Activated CD8-positive, alpha-beta memory T cell treated with anti-CD3 and anti-CD28 coated beads, Interleukin-2, amount 50 U/mL, for 24 hours (primary cell): ENCODE results near the gene SCN4A.

Source experiments
- DNase-seq: peaks from one replicate; pipeline ENCODE4 v3.0.0-alpha.2; 2020; ENCODE audit errors: extremely low read depth

SCN4A gene

DNA sequence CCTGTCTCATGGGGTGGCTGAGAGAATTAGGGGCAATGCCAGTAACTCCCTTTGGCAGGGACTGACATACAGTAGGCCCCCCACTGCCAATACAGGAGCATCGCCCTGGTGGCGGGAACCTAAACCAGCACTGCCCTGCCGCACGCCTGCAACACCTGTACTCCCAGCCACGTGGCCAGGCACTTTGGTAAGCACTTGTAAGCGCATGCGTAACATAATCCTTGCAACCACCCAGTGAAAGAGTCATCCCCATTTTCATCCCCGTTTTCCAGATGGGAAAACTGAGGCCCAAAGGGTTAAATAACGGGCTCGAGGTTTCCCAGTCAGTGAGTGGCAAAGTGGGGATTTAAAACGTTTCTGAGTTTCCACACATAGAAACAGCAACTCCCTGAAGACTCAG is 17.5 kb downstream of the SCN4A start:
- no peak for DNase-seq

GRCh38 chr17:63954402-63955063 is 18.2 kb downstream of the SCN4A start:
- DNase-seq = no peak

GRCh38 chr17:63950940-63951907 is 21.5 kb downstream of the SCN4A start:
- DNase-seq = no peak

DNA sequence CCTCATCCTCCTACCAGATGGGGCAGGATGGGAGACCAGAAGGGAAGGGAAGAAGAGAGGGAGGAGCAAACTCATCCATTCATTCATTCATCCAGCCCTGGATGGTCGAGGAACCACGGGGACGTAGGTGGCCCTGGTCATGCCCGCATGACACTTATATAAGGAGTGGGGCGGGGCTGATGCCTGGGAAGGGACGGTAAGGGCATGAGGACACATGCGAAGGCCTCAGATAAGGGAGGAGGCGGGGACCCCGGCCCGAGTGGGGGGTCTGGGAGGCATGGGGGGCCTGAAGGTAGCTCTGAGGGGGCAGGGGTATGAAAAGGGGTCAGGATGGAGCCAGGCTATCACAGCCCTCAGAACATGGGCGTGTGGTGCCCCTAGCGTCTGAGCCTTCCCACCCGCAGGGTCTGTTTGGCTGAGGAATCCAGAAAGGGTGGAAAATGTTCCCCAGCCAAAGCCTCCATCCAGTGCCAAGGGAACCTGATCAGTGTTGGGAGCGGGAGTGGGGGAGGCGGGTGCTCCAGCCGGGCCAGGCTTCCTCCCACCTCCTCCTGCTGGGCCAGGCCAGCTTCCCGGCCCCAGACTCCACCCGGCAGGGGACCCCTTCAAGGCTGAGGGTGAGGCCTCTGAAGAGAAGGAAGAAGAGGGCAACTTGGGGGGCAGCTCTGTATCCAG is 23.0 kb downstream of the SCN4A start:
- DNase-seq = no peak

DNA sequence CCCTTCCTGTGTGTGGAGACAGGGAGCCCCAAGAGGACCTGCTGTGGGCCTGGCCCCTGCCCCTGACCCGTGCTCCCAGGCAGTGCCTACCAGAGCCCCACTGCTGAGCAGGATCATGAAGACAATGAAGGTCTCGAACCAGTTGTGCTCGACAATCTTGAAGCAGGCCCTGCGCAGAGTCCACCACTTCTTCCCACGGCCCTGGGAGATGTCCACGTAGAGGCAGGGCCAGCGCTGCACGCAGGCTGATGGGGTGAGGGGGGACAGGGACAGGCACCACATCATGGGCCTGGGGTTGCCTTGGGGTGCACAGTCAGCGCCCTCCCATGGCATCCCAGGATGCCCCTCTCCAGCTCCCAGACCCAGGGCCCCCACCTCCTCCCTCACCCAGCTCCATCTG is 24.2 kb downstream of the SCN4A start:
- DNase-seq = no peak

DNA sequence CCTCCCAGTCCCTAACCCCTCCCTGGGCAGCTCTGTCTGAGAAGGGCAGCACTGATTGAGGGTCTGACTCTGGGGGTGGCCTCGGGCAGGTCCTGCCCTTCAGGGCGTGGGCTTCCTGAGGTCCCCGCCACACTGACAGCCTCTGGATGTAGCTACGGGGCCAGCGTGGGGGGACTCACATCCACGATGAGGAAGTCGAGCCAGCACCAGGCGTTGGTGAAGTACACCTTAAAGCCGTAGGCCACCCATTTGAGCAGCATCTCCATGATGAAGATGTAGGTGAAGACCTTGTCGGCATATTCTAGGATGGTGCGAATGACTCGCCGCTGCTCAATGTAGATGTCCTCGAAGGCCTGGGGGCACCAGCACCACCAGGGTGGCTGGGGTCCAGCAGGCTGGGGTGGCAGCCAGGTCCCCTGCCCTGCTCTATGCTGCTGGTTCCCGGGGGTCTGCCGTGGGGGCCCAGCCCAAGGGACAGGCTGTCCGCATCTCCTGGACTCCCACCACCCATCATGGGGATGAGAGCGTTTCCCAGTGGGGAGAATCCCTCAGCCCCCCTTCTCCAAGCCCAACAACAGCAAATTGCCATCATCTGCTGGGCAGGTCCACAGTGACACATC is 24.9 kb downstream of the SCN4A start:
- no peak for DNase-seq

- DNase-seq = no peak
These were observed 26.0 kb downstream of the SCN4A start for GRCh38 chr17:63946440-63947363.

- no peak for DNase-seq
These were observed 26.8 kb downstream of the SCN4A start for GRCh38 chr17:63945784-63946439.

DNA sequence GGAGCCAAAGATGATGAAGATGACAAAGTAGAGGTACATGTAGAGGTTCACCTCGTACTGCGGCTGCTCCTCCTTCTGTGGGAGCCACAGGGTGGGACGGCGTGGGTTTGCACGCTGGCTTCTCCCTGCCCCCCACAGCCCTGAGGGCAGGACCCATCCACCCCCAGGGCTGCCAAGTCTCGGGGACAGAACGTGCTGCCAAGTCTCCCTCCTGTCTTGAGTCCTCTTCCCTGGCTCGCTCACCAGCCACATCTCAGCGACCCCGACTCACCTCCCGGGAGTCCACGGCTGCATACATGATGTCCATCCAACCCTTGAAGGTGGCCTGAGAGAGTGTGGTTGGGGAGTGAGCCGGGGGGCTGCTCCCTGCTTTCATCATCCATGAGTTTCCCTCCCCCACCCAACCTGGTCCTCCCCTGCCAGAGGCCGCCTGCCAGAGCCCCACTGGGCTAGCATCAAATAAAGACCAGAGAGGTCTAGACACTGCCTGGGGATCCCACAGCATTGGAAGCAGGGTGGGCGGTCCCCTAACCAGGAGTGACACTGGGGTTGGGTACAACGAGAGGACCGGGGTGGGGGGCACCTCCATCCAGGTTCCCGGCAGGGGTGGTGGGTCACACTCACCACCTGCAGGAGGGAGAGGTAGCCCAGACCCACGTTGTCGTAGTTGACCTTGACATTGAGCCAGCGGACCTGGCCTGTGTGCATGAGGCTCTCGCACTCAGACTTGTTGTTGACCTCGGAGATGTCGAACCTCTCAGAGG is 27.8 kb downstream of the SCN4A start:
- DNase-seq = no peak

- DNase-seq = no peak
These were observed 29.0 kb downstream of the SCN4A start for GRCh38 chr17:63943745-63944144.

GRCh38 chr17:63942309-63942985 is 30.3 kb downstream of the SCN4A start:
- DNase-seq = no peak

DNA sequence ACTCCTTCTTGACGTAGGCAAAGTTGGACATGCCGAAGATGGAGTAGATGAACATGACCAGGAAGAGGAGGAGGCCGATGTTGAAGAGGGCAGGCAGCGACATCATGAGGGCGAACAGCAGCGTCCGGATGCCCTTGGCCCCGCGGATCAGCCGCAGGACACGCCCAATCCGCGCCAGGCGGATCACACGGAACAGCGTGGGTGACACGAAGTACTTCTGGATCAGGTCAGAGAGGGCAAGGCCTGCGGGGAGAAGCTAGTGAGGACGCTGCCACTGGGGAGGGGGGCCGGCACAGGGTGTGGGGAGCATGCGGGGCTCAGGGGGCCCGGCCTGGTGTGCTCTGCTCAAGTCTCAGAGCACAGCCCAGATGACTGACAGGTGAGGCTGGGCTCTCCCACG is 31.0 kb downstream of the SCN4A start:
- no peak for DNase-seq

DNA sequence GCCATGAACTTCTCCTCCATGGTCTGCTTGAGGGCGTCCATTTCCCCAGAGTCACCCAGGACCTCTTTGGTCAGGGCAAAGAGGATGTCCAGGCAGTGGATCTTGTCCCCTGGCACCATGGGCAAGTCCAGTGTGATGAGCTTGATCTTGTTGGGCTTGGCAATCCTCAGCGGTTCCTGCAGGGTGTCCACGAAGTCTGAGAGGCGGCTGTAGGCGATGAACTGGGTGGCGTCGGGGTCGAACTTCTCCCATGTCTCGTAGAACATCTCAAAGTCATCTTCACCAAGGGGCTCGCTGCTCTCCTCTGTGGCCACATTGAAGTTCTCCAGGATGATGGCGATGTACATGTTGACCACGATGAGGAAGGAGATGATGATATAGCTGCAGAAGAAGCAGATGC is 31.6 kb downstream of the SCN4A start:
- no peak for DNase-seq

DNA sequence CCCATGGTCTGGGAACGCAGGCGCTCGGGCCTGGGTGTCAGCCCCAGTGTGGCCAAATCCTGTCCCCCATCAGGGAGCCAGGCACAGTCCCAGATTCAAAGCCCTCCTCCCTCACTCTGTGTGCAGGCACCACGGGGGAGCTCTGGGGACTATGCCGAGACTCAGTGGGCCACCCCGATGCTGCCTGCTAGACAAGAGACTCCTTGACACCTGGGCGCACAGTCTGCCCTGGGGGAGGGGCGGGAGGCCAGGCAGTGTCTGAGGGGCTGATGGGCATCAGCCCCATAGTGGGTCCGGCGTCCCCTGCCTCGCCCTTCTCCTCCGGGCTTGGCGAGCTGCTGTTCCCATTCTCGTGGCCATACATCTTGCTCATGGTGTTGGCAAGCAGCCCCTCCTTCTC is 32.1 kb downstream of the SCN4A start:
- DNase-seq = no peak

DNA sequence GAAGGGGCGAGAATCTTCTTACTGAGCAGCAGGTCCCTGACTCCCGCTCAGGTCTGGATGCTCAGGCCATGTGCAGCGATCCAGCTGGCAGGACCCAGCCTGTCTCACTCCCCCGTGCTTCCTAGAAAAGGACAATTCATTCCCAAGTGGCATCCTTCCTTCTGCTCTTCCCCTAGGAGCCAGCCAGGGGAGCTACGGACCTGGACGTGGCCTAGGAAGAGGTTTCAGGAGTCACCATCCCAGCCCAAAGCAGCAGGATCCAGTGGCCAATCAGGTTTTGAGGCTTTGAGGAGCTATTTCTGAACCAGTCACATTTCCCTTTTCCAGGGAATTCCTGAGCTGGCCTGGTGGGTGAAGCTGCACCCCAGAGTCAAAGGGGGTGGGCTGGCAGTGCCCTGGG is 32.8 kb downstream of the SCN4A start:
- no peak for DNase-seq

DNA sequence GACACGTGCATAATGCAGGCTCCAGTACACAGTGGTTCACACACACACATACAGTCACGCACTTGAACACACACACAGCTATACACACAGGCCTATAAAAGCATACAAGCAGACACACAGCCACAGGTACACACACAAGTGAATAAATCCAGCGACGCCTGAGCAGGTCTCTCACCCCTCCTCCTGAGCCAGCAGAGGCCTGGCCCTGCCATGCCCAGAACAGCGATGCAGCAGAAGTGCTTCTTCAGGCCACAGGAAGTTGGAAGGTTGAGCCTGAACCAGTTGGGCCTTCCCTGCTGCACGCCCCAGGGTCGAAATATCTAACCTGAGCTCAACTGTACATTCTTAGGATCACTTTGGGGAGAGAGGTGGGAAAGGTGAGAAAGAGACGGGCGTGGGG is 33.3 kb downstream of the SCN4A start:
- no peak for DNase-seq

DNA sequence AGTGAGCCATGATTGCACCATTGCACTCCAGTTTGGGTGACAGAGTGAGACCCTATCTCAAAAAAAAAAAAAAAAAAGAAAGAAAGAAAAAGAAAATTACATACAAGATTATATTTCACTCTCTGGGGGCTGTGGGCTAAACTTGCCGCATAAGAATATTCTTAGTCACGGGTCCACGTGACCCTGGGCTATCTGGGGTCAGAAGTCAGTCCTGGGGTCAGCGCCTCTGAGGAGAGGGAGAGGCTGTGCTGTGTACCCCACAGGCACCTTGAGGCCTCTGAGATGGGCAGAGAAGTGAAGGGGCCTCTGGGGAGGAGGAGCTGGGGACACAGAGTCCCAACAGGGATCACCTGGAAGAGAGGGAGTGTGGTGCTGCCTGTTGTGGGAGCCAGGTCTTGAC is 34.8 kb downstream of the SCN4A start:
- DNase-seq = no peak

DNA sequence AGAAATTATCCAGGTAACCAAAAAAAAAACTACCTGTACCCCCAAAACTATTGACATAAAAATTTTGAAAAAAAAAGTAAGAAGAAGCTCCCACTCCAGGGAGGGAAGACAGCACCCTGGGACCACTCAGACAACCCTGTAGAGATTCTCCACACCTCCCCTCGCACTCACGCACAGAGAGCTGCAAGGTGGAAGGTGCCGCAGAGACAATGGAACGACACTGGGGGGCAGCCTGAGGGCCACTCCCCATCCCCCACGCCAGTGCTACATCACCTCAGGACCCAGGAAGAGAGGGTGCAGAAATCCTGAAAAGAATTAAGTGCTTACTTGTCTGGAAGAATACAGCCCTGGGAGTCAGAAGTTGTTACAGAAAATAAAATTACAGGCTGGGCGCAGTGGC is 35.4 kb downstream of the SCN4A start:
- DNase-seq = no peak
